Adrenal gland (tissue), 5 donors: ENCODE data around the gene HIBADH.

Experiments
- POLR2A ChIP-seq, 2 donors: fragments of 450-650 bp; IDR thresholded peaks; one replicate each; pipeline ENCODE4 v1.6.1; 2017; ENCODE audit warnings: antibody characterized with exemption in 2 of 2, mild to moderate bottlenecking in 2 of 2, moderate library complexity in 1 of 2
- TF ChIP-seq, protein P1 (sequence below), 6 experiments: fragments of 450-650 bp in 4 of 6; fragments of 200-600 bp in 2 of 6; sonication (generic) in 1 of 6; IDR thresholded peaks; 1 replicate in 5 of 6; 2 replicates in 1 of 6; pipeline versions ENCODE4 v1.5.1 to v1.8.0; 2016 to 2021; ENCODE audit warnings: antibody characterized with exemption in 6 of 6, mild to moderate bottlenecking in 2 of 6, moderate library complexity in 1 of 6
- donor health status: DM: no; HTN: no; CAD: no.

GRCh38 chr7:27510541-27510940, 152.1 kb downstream of the HIBADH start:
- TF ChIP-seq, protein P1, sequence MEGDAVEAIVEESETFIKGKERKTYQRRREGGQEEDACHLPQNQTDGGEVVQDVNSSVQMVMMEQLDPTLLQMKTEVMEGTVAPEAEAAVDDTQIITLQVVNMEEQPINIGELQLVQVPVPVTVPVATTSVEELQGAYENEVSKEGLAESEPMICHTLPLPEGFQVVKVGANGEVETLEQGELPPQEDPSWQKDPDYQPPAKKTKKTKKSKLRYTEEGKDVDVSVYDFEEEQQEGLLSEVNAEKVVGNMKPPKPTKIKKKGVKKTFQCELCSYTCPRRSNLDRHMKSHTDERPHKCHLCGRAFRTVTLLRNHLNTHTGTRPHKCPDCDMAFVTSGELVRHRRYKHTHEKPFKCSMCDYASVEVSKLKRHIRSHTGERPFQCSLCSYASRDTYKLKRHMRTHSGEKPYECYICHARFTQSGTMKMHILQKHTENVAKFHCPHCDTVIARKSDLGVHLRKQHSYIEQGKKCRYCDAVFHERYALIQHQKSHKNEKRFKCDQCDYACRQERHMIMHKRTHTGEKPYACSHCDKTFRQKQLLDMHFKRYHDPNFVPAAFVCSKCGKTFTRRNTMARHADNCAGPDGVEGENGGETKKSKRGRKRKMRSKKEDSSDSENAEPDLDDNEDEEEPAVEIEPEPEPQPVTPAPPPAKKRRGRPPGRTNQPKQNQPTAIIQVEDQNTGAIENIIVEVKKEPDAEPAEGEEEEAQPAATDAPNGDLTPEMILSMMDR (IDR thresholded peaks at IDR 0.05), result no peak
- no peak for TF ChIP-seq POLR2A (IDR thresholded peaks at IDR 0.05)
